ENCODE results near the gene HS3ST4.

GRCh38 chr16:25771216-25771615 is 79.5 kb downstream of the HS3ST4 start:
- TF ChIP-seq POLR2AphosphoS5 (IDR thresholded peaks at IDR 0.05; ENCODE audit: low read depth, low read length) (no peak), CTCF (IDR thresholded peaks at IDR 0.05) (no peak)

Measured in Panc1 (cell line).